Urinary bladder (tissue), 4 donors: ENCODE measurements around the gene GNAO1. TPM values are rescaled to one million over a fixed set of nuclear protein-coding genes. Genes with fewer than 3 reads are reported as not detected.

Source experiments
- DNase-seq: peaks from one replicate; pipeline ENCODE4 v3.0.0-alpha.2; 2015; ENCODE audit errors: extremely low spot score
- H3K27ac ChIP-seq: one replicate; pipeline ENCODE4 v1.5.1; 2013; ENCODE audit warnings: low read depth, mild to moderate bottlenecking, moderate library complexity
- H3K36me3 ChIP-seq: one replicate; pipeline ENCODE4 v1.6.1; 2013; ENCODE audit warnings: mild to moderate bottlenecking, moderate library complexity; ENCODE audit not compliant: insufficient read depth
- H3K4me1 ChIP-seq: one replicate; pipeline ENCODE4 v1.6.1; 2013; ENCODE audit warnings: mild to moderate bottlenecking, moderate library complexity; ENCODE audit not compliant: insufficient read depth
- H3K4me3 ChIP-seq: one replicate; pipeline ENCODE4 v1.5.1; 2013; ENCODE audit warnings: low read depth, low read length
- WGBS: extraction: QIAGEN DNeasy Blood & Tissue Kit; methylation state at CpG from one replicate; pipeline ENCODE4 v1.1.7; 2013; 5-methylcytosine and 5-hydroxymethylcytosine counted together
- polyA plus RNA-seq: library from polyadenylated mRNA; stranded (reverse); fragments of 200-250 nt; gene quantifications from one replicate; pipeline ENCODE4 v1.2.3, GENCODE V29; 2013
- total RNA-seq: library from RNA; depleted of rRNA; stranded (reverse); fragments of >200 nt; gene quantifications from one replicate; pipeline ENCODE4 v1.2.3, GENCODE V29; 2014
- donor health status: healthy with polysubstance abuse.
- donor health status: healthy.

Gene GNAO1
- total and polyA plus RNA-seq, 2 donors, result 4.7 to 31.1 TPM

- 78% methylated on average over 18 of the region's 18 CpGs for WGBS
- H3K27ac ChIP-seq, result no peak overlapping the region
These were observed 123.1 kb downstream of the GNAO1 start for GRCh38 chr16:56314244-56314850.

GRCh38 chr16:56315955-56316354 is 124.7 kb downstream of the GNAO1 start:
- no peak for DNase-seq
- Histone ChIP-seq H3K4me1 (no peaks in the 10 kb centered on the region), H3K36me3 (no peaks in the 10 kb centered on the region), H3K27ac (no peak overlapping the region), H3K4me3 (no peak overlapping the region)
- WGBS, result 88% methylated on average over 7 of the region's 7 CpGs

More at GRCh38 chr16:56314244-56314850, 123.1 kb downstream of the GNAO1 start:
- Histone ChIP-seq H3K4me1 (no peaks in the 10 kb centered on the region), H3K36me3 (no peaks in the 10 kb centered on the region), H3K4me3 (no peak overlapping the region)
- no peak for DNase-seq

GRCh38 chr16:56316545-56316944 is 125.3 kb downstream of the GNAO1 start:
- H3K27ac ChIP-seq, result no peak overlapping the region
- no peak for DNase-seq
- no peak overlapping the region for H3K4me3 ChIP-seq
- H3K36me3 ChIP-seq, result no peaks in the 10 kb centered on the region
- WGBS, result 91% methylated on average over 7 of the region's 7 CpGs
- no peaks in the 10 kb centered on the region for H3K4me1 ChIP-seq

- WGBS, result 15% methylated on average over 28 of the region's 28 CpGs
- H3K4me3 ChIP-seq, result peak overlapping the region; percentile 11
- H3K36me3 ChIP-seq, result no peaks in the 10 kb centered on the region
- no peaks in the 10 kb centered on the region for H3K4me1 ChIP-seq
- DNase-seq, result peak; percentile 55
- H3K27ac ChIP-seq, result no peak overlapping the region
These were observed 126.9 kb downstream of the GNAO1 start for GRCh38 chr16:56317998-56318826.

GRCh38 chr16:56318827-56319140 is 127.5 kb downstream of the GNAO1 start:
- Histone ChIP-seq H3K36me3 (no peaks in the 10 kb centered on the region), H3K4me3 (no peak overlapping the region), H3K4me1 (no peaks in the 10 kb centered on the region), H3K27ac (no peak overlapping the region)
- 49% methylated on average over 1 of the region's 1 CpG for WGBS
- no peak for DNase-seq

GRCh38 chr16:56319376-56319775 is 128.1 kb downstream of the GNAO1 start:
- 96% methylated on average over 6 of the region's 6 CpGs for WGBS
- no peak overlapping the region for H3K4me3 ChIP-seq
- no peak for DNase-seq
- no peaks in the 10 kb centered on the region for H3K36me3 ChIP-seq
- H3K27ac ChIP-seq, result no peak overlapping the region
- H3K4me1 ChIP-seq, result no peaks in the 10 kb centered on the region

- H3K4me1 ChIP-seq, result no peaks in the 10 kb centered on the region
- 90% methylated on average over 8 of the region's 8 CpGs for WGBS
- no peak overlapping the region for H3K4me3 ChIP-seq
- no peak for DNase-seq
- no peak overlapping the region for H3K27ac ChIP-seq
- H3K36me3 ChIP-seq, result no peaks in the 10 kb centered on the region
These were observed 128.8 kb downstream of the GNAO1 start for GRCh38 chr16:56320056-56320455.

- Histone ChIP-seq H3K4me3 (no peak overlapping the region), H3K4me1 (no peaks in the 10 kb centered on the region), H3K36me3 (no peaks in the 10 kb centered on the region), H3K27ac (no peak overlapping the region)
- no peak for DNase-seq
- 85% methylated on average over 7 of the region's 7 CpGs for WGBS
These were observed 129.7 kb downstream of the GNAO1 start for GRCh38 chr16:56320811-56321558.

- H3K4me1 ChIP-seq, result no peaks in the 10 kb centered on the region
- H3K36me3 ChIP-seq, result no peaks in the 10 kb centered on the region
- no peak overlapping the region for H3K27ac ChIP-seq
- H3K4me3 ChIP-seq, result no peak overlapping the region
- DNase-seq, result no peak
- 94% methylated on average over 9 of the region's 9 CpGs for WGBS
These were observed 130.3 kb downstream of the GNAO1 start for GRCh38 chr16:56321571-56321970.

GRCh38 chr16:56324406-56324805 is 133.1 kb downstream of the GNAO1 start:
- no peak overlapping the region for H3K27ac ChIP-seq
- H3K4me1 ChIP-seq, result no peaks in the 10 kb centered on the region
- 96% methylated on average over 9 of the region's 9 CpGs for WGBS
- DNase-seq, result no peak
- no peak overlapping the region for H3K4me3 ChIP-seq
- no peaks in the 10 kb centered on the region for H3K36me3 ChIP-seq

- no peaks in the 10 kb centered on the region for H3K36me3 ChIP-seq
- WGBS, result 92% methylated on average over 6 of the region's 6 CpGs
- no peaks in the 10 kb centered on the region for H3K4me1 ChIP-seq
- H3K27ac ChIP-seq, result no peak overlapping the region
- H3K4me3 ChIP-seq, result no peak overlapping the region
- no peak for DNase-seq
These were observed 134.7 kb downstream of the GNAO1 start for GRCh38 chr16:56325956-56326355.

- no peak overlapping the region for H3K4me3 ChIP-seq
- no peak for DNase-seq
- 87% methylated on average over 18 of the region's 18 CpGs for WGBS
These were observed 136.0 kb downstream of the GNAO1 start for GRCh38 chr16:56327071-56327928.

GRCh38 chr16:56327929-56328258 is 136.6 kb downstream of the GNAO1 start:
- Histone ChIP-seq H3K4me1 (no peaks in the 10 kb centered on the region), H3K27ac (no peak overlapping the region), H3K4me3 (no peak overlapping the region), H3K36me3 (no peaks in the 10 kb centered on the region)
- 81% methylated on average over 6 of the region's 6 CpGs for WGBS
- no peak for DNase-seq

More at GRCh38 chr16:56327071-56327928, 136.0 kb downstream of the GNAO1 start:
- Histone ChIP-seq H3K36me3 (no peaks in the 10 kb centered on the region), H3K27ac (no peak overlapping the region), H3K4me1 (no peaks in the 10 kb centered on the region)
